GM12874 (cell line): ENCODE results near the gene PPP1CA.

Experiments
- CTCF ChIP-seq: IDR thresholded peaks from 2 replicates; pipeline ENCODE4 v1.5.1; 2011; ENCODE audit warnings: low read depth, mild to moderate bottlenecking, control low read depth, low read length, moderate library complexity; ENCODE audit not compliant: insufficient read depth

The PPP1CA gene

GRCh38 chr11:67418476-67419281 lies 17.0 kb upstream of the PPP1CA start:
- TF ChIP-seq CTCF: no peak

- TF ChIP-seq CTCF: no peak
These were observed 15.8 kb upstream of the PPP1CA start for GRCh38 chr11:67417425-67417824.

GRCh38 chr11:67416416-67417335 lies 15.0 kb upstream of the PPP1CA start:
- TF ChIP-seq CTCF: no peak

- no peak for TF ChIP-seq CTCF
These were observed 14.0 kb upstream of the PPP1CA start, which contains the start of gene CARNS1 for GRCh38 chr11:67415501-67416304. CARNS1 (plus strand) TSS chr11:67415678; CDS start chr11:67416200, 522 bp downstream.

DNA sequence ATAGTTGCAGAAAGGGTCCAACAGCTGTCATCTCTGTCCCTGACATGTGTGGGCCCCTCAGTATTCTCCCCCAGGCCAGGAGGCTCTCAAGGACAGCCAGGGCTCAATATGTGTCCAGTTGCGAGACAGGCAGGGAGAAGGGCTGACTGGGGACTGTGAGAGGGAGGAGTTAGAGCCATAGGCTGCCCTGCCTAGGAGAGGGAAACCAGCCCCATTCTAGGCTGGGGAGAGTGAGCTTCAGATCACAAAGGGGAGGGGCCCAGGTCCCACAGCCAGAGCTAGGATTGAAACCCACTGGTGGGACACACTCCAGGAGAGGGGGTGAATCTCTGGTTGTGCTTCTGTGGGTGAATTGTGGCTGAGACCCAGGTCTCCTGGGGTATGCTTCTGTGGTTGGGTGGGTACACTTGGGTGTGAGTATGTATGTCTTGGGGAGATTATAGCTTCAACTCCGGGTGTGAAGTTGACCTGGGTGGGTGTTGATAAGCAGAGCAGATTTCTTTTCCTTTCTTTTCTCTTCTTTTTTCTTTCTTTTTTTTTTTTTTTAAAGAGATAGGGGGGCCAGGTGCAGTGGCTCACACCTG lies 11.7 kb upstream of the PPP1CA start:
- no peak for TF ChIP-seq CTCF

- TF ChIP-seq CTCF: no peak
These were observed 11.0 kb upstream of the PPP1CA start for GRCh38 chr11:67412495-67413179.
